Activated naive CD4-positive, alpha-beta T cell treated with anti-CD3 and anti-CD28 coated beads, Interleukin-2, amount 50 U/mL, for 72 hours (primary cell): ENCODE results near the gene TIMP2. TPM values are rescaled to one million over a fixed set of nuclear protein-coding genes. Genes with fewer than 3 reads are reported as not detected.
"Not testable (repeated sequence)": the region's sequence is repeated elsewhere in the genome, so short reads cannot be mapped to it uniquely, and the experiment has no call there.

ENCODE experiments used
- ATAC-seq, 2 donors: fragments of 150-1000 bp; cut with Tn5 transposase; 2 replicates each; pipeline ENCODE4 v1.10.0; 2021; ENCODE audit warnings: mild to moderate bottlenecking in 2 of 2, moderate library complexity in 2 of 2
- DNase-seq, 2 donors: peaks; one replicate each; pipeline ENCODE4 v3.0.0; 2021 to 2022; ENCODE audit warnings: low spot score in 2 of 2
- H3K27ac Mint-ChIP-seq, 2 donors: one replicate each; pipeline ENCODE4 v1.8.0; 2022; ENCODE audit warnings: mild to moderate bottlenecking in 2 of 2, mixed read lengths in 2 of 2
- H3K36me3 Mint-ChIP-seq, 2 donors: one replicate each; pipeline ENCODE4 v1.8.0; 2022; ENCODE audit warnings: mixed read lengths in 2 of 2
- H3K9me3 Mint-ChIP-seq, 2 donors: one replicate each; pipeline ENCODE4 v1.8.0; 2022; ENCODE audit warnings: mixed read lengths in 2 of 2
- total RNA-seq, 2 donors: library from RNA; stranded (reverse); gene quantifications; one replicate each; pipeline ENCODE4 v1.2.3, GENCODE V29; 2022

The TIMP2 gene
- total RNA-seq, 2 donors from 2014 or later, result 1.1 TPM

- no peak for DNase-seq
- no peaks in the 10 kb centered on the region for H3K36me3 Mint-ChIP-seq
Observed at GRCh38 chr17:78921437-78921971, 3.7 kb downstream of the TIMP2 start.

GRCh38 chr17:78920528-78920927 lies 4.7 kb downstream of the TIMP2 start:
- Mint-ChIP-seq H3K36me3 (no peaks in the 10 kb centered on the region), H3K27ac (peak overlapping the region in 1 of 2 donors; percentile 16), H3K9me3 (no peaks in the 10 kb centered on the region)
- ATAC-seq (no peak), DNase-seq (no peak)

More at GRCh38 chr17:78921437-78921971, 3.7 kb downstream of the TIMP2 start:
- no peak overlapping the region for H3K27ac Mint-ChIP-seq
- ATAC-seq, result no peak
- H3K9me3 Mint-ChIP-seq, result no peaks in the 10 kb centered on the region

- no peaks in the 10 kb centered on the region for H3K36me3 Mint-ChIP-seq
Observed at GRCh38 chr17:78919861-78920450, 5.2 kb downstream of the TIMP2 start.

GRCh38 chr17:78918979-78919378 lies 6.2 kb downstream of the TIMP2 start:
- no peak for ATAC-seq
- Mint-ChIP-seq H3K27ac (no peak overlapping the region), H3K36me3 (no peaks in the 10 kb centered on the region), H3K9me3 (no peaks in the 10 kb centered on the region)
- DNase-seq, result no peak

More at GRCh38 chr17:78919861-78920450, 5.2 kb downstream of the TIMP2 start:
- no peaks in the 10 kb centered on the region for H3K9me3 Mint-ChIP-seq
- ATAC-seq (no peak), DNase-seq (no peak)
- no peak overlapping the region for H3K27ac Mint-ChIP-seq

- no peaks in the 10 kb centered on the region for H3K9me3 Mint-ChIP-seq
- ATAC-seq (no peak), DNase-seq (no peak)
- no peaks in the 10 kb centered on the region for H3K36me3 Mint-ChIP-seq
- H3K27ac Mint-ChIP-seq, result peak overlapping the region in 1 of 2 donors; percentile 3
Observed at GRCh38 chr17:78917451-78918275, 7.5 kb downstream of the TIMP2 start.

- Mint-ChIP-seq H3K27ac (peak overlapping the region; percentile 63 to 82), H3K9me3 (no peaks in the 10 kb centered on the region), H3K36me3 (no peaks in the 10 kb centered on the region)
- ATAC-seq, result peak in 1 of 2 donors; percentile 72
- no peak for DNase-seq
Observed at GRCh38 chr17:78915872-78916632, 9.1 kb downstream of the TIMP2 start.

GRCh38 chr17:78913115-78913514 lies 12.1 kb downstream of the TIMP2 start:
- DNase-seq (no peak), ATAC-seq (no peak)
- Mint-ChIP-seq H3K27ac (no peak overlapping the region), H3K36me3 (no peaks in the 10 kb centered on the region), H3K9me3 (no peaks in the 10 kb centered on the region)

GRCh38 chr17:78912082-78912481 lies 13.1 kb downstream of the TIMP2 start:
- Mint-ChIP-seq H3K9me3 (no peaks in the 10 kb centered on the region), H3K36me3 (no peaks in the 10 kb centered on the region), H3K27ac (no peak overlapping the region)
- DNase-seq (no peak), ATAC-seq (no peak)

- not testable (repeated sequence) for H3K9me3 Mint-ChIP-seq, H3K27ac Mint-ChIP-seq, H3K36me3 Mint-ChIP-seq, DNase-seq, ATAC-seq
Observed at GRCh38 chr17:78911543-78911942, 13.6 kb downstream of the TIMP2 start.

- H3K36me3 Mint-ChIP-seq, result no peaks in the 10 kb centered on the region
- H3K9me3 Mint-ChIP-seq, result no peaks in the 10 kb centered on the region
- H3K27ac Mint-ChIP-seq, result no peak overlapping the region
- no peak for DNase-seq
- ATAC-seq, result no peak
Observed at GRCh38 chr17:78910497-78911284, 14.5 kb downstream of the TIMP2 start.

- Mint-ChIP-seq H3K9me3 (no peaks in the 10 kb centered on the region), H3K36me3 (no peaks in the 10 kb centered on the region), H3K27ac (peak overlapping the region; percentile 39 to 87)
- no peak for ATAC-seq
- DNase-seq, result no peak
Observed at GRCh38 chr17:78908426-78908825, 16.8 kb downstream of the TIMP2 start.

GRCh38 chr17:78905541-78905940 lies 19.6 kb downstream of the TIMP2 start:
- DNase-seq (no peak), ATAC-seq (no peak)
- H3K36me3 Mint-ChIP-seq, result no peaks in the 10 kb centered on the region
- H3K9me3 Mint-ChIP-seq, result no peaks in the 10 kb centered on the region
- no peak overlapping the region for H3K27ac Mint-ChIP-seq

- Mint-ChIP-seq H3K36me3 (no peaks in the 10 kb centered on the region), H3K9me3 (no peaks in the 10 kb centered on the region), H3K27ac (peak overlapping the region in 1 of 2 donors; percentile 55)
- no peak for DNase-seq
- ATAC-seq, result no peak
Observed at GRCh38 chr17:78905116-78905515, 20.1 kb downstream of the TIMP2 start.

- DNase-seq, result no peak
- ATAC-seq, result no peak
- Mint-ChIP-seq H3K36me3 (no peaks in the 10 kb centered on the region), H3K27ac (no peak overlapping the region), H3K9me3 (no peaks in the 10 kb centered on the region)
Observed at GRCh38 chr17:78904371-78904770, 20.8 kb downstream of the TIMP2 start.

GRCh38 chr17:78903101-78903779 lies 21.9 kb downstream of the TIMP2 start, which contains the start of gene CEP295NL:
CEP295NL (minus strand) TSS chr17:78903201; CDS start chr17:78901828, 1,373 bp downstream.
- Mint-ChIP-seq H3K36me3 (no peaks in the 10 kb centered on the region), H3K27ac (peak within 1 kb of the TSS; percentile 42 to 77), H3K9me3 (no peaks in the 10 kb centered on the region)
- ATAC-seq (peak; percentile 58 to 80), DNase-seq (no peak)

GRCh38 chr17:78902231-78902630 lies 23.0 kb downstream of the TIMP2 start:
- not testable (repeated sequence) for DNase-seq, H3K9me3 Mint-ChIP-seq, ATAC-seq, H3K36me3 Mint-ChIP-seq
- H3K27ac Mint-ChIP-seq, result peak overlapping the region in 1 of 2 donors; percentile 42
